Medulla oblongata (tissue), 1 donor: ENCODE data around the gene KLHL30.

Source experiments
- DNase-seq: peaks from one replicate; pipeline ENCODE4 v3.0.0-alpha.2; 2015; ENCODE audit errors: extremely low spot score

KLHL30 gene

DNA sequence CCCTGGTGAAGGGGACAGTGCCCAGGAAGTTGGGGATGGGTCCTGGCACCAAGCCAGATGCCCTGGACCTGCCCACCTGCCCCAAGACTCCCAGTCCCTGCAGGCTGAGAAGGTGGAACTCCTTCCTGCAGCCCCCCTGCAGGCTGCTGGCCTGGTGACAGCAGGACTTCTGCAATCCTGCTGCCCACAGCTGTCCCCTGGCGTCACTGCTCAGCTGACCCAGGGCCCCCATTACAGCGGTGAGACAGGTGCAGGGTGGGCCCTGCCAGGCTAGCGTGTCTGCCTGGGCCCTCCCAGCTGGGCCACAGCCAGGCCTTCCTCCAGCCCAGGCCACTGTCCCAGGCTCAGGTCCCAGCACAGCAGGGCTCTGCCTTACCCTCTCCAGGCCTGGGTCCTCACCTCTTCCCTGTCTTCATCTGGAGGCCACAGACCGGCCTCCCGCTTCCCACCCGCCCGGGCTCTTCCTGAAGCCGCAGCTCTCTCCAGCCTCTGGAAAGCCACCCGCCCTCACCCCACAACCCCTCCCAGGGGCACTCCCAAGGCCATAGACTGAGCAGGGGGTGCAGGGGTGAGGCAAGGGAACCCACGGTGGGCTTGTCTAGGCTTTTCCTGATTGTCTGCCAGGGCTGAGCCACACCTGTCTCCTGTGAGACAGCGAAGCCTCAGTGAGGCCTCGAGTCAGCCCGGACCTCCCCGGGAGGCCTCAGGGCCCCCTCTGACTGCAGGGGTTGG, 11.5 kb downstream of the KLHL30 start:
- no peak for DNase-seq

- no peak for DNase-seq
Measured at GRCh38 chr2:238150686-238151085, 12.2 kb downstream of the KLHL30 start.

DNA sequence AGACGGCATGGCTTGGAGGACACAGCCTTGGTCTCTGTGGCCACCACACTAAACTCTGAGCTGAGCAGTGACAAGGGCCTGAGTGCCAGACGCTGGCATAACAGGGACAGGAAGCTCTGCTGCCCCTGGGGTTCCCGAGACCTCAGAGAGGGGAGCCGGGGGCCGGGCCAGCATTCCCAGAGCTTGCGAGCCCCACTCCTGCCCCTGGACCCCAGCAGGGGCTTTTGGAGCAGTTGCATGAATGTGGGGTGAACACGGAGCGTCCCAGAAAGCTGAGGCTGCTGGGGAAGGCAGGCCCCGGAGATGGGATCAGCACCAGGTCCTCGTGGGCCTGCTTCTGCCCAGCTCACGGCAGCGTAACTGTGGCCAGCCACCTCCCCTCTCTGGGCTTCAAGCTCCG, 12.7 kb downstream of the KLHL30 start:
- DNase-seq: no peak

DNA sequence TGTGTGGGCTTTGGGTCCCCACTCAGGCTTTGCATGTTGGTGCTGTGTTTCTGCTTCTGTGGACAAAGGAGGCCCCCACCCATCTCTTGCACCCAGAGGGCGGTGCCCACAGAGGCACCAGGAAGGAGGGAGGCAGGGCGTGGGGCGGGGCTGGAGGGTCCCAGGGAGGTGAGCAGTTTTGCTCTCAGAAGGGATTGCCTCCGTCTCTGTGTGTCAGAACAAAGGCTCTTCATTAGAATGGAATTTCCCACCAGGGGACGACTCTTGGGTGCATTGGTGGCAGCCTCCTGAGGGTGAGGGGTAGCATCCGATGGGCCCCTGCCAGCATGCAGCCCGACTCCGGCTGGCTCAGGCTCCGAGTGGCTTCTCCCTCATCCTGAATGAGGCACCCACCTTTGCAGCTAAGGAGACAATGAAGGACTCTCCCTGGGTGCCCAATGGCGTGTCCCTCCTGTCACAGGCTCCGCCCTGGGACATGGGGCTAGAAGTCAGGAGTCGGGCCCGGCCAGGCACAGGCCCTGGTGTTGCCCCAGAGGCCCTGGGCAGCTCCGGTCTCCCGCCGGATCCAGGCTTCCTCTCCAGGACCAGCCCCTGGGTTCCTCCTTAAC, 13.3 kb downstream of the KLHL30 start:
- DNase-seq: no peak

- DNase-seq: no peak
Measured at GRCh38 chr2:238152771-238153688, 14.6 kb downstream of the KLHL30 start.

GRCh38 chr2:238154570-238154969, 16.1 kb downstream of the KLHL30 start:
- DNase-seq: no peak

GRCh38 chr2:238155051-238155760, 16.7 kb downstream of the KLHL30 start:
- no peak for DNase-seq

DNA sequence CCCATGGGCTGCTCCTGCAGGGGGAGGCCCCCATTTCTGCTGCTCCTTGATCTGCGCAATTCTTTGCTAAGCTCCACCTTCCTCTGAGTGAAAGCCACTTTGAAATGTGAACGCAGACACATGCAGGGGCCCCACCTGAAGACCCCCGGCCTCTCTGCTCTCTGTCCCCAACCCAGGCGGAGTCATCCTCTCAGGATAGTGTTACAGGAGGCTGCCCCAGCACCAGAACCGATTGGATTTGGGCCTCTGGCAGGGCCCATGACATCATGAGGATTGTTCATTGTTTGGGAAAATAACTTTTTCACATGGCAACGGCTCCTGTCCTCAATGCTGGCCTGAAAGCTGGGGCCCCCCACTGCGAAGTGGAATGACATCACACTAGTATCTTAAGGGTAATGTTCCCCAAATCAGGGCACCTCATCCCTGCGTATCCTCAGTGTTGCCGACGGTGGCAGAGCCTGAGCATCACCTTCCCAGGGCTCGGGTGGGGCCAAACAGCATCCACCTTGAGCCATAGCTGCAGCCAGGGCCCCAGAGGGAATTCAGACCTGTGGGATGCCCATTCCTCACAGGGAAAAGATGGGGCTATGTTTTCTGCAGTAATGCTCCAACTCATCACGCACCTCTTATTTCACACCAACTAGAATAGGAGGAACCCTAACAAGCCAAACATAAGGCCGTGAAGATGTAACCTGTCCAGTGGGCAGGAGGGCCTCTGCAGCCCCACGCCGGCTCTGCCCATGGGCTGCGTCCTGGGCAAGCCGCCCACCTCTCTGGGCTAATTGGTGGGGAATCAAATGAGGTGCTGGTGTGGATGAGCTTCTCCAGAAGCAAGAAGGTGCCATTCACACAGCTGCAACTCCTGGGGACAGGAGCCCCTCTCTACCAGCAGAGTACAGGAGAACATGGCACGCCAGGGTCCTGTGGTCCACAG, 17.6 kb downstream of the KLHL30 start:
- DNase-seq: no peak

GRCh38 chr2:238157506-238158017, 19.1 kb downstream of the KLHL30 start:
- DNase-seq: no peak

GRCh38 chr2:238158018-238158508, 19.6 kb downstream of the KLHL30 start:
- no peak for DNase-seq

DNA sequence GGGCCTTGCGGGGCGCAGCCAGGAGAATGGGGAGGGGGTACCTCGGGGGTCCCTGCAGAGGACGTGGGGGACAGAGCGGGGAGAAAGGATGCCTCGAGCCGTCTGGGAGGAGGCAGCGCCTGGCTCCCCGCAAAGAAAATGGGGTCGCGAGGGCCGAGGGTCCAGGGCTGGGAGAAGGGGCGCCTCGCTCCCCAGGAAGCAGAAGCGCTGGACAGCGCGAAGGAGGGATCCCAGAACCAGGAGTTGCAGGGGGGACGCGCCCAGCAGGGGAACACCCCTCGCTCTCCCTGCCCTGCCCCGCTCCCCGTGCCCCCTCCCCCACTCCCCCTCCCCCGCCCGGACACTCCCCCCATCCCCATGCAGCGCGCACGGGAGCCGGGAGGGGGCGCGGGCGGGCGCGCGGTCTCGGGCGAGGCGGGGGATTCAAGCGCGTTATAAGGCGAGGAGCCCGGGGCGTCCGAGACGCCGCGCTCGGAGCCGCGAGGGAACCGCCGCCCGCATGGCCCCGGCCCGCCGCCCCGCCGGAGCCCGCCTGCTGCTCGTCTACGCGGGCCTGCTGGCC, 20.1 kb downstream of the KLHL30 start, which contains the start of gene ERFE:
Gene ERFE, plus strand, starts transcription at position 462 of the 562 bp plus-strand sequence. Its CDS starts 38 bp downstream, at position 500.
- peak; percentile 21 for DNase-seq

DNA sequence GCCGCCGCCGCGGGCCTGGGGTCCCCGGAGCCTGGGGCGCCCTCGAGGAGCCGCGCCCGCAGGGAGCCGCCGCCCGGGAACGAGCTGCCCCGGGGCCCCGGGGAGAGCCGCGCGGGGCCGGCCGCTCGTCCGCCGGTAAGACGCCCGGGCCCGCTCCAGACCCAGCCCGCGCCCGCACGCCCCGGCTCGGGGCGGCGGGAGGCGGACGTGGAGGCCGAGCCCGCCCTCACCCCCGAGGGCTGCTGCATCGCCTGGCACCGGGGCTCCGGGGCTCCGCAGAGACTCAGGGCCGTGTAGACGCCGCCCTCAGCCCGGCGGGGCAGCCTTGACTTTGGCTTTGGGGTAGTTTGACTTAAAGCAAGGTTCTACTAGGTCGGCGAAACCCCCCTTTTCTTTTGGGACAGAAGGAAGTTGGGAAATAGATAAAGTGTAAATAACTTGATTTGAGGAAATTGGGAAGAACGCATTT, 20.6 kb downstream of the KLHL30 start:
- no peak for DNase-seq

DNA sequence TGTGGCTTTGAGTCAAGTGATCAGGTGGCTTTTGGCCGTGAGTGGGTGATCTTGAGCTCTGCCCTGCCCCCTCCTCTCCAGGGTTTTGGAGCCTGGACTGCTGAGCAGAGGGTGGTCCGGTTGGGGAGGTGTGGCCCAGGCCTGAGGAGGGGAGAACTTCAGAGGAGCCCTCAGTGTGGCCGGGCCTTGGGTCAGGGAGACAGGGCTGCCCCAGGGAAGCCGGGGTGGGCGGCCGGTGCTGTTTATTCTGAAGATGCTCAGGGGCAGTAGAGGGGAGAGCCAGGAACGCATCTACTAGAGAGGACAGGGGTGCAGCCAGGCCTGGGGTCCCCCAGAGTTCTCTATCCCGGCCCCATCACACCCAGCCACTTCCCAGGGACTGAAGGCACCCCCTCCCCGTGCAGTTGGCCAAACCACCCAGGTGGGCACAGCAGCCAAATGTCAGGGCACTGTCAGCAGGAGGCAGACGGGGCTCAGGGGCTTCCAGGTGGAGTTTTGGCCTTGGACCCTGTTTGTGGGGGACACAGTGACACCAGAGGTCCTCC, 21.3 kb downstream of the KLHL30 start:
- no peak for DNase-seq

- no peak for DNase-seq
Measured at GRCh38 chr2:238160206-238161129, 22.0 kb downstream of the KLHL30 start.

- DNase-seq: no peak
Measured at GRCh38 chr2:238161291-238162051, 23.0 kb downstream of the KLHL30 start.

DNA sequence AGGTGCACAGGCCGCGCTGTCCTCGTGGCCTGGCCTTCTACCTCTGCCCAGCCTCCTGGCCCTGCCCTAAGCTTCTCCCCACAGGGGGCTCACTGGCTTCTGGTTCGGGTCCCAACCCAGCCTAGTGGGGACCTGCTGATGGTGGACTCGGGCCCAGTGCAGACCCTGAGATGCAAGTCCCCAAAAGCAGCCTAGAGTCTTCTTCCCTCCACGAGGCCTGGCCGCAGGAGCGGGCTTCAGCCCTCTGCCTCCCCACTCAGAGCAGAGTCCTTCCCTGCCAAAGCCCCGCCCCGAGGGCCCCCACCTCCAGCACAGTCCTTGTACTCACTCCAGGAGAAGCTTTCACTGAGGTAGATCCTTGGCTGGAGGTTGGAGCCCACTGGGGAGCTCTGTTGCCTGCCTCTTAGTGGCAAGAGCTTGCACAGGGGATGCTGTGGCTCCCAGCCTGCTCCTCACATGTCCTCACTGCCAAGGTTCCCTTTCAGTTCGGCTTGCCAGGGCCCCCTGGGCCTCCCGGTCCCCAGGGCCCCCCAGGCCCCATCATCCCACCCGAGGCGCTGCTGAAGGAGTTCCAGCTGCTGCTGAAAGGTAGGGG, 23.9 kb downstream of the KLHL30 start:
- DNase-seq: no peak

DNA sequence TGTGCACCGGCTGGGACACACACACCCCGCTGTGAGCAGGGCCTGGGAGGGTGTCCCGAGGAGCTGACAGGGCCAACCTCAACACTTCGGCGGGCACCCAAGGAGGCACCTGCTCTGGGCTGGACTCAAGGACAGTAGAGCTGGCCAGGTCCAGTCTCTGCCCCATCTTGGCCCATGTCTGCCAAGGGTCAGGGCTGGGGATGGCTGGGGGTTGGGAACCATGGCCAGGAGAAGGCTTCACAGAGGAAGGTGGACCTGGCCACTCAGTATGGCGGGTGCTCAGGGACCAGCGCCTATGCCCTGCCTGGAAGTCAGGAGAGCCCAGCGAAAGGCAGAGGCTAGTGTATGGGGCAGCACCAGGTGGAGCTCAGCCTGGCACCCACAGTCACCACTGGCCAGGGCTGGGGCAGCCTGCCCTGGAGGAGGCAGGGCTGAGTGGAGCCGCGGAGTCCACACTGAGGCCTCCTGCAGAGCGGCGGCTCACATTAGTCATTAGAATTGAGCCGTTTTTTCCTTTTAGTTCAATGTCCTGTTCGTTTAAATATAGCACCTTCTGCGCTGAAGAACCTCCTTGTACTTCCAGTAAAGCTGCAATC, 24.5 kb downstream of the KLHL30 start:
- DNase-seq: no peak
